ENCODE measurements around the gene EXOC6B.

EXOC6B gene

GRCh38 chr2:72289736-72290135, 536.1 kb downstream of the EXOC6B start:
- no peak for DNase-seq (ENCODE audit: low read depth in 2 of 2, low spot score in 1 of 2)

GRCh38 chr2:72289283-72289682, 536.5 kb downstream of the EXOC6B start:
- no peak for DNase-seq (ENCODE audit: low read depth in 2 of 2, low spot score in 1 of 2)

DNA sequence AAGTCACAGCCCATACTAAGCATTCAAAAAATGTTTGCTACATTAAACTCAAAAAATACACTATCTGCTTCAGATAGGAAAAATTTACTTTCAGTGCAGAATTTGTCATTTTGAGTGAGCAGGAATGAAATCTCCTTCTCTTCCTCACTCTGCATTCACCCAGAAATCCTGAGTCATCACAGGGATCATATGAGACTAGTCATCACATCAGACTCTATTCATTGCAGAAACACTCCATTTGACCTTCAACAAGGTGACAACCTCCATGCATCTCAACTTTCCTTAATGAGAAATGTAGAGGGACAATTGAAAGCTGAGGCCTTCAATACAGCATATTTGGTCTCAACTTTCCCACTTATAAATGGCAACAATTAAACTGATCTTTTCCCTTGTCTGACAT, 547.8 kb downstream of the EXOC6B start:
- no peak for DNase-seq (ENCODE audit: low read depth in 2 of 2, low spot score in 1 of 2)

DNA sequence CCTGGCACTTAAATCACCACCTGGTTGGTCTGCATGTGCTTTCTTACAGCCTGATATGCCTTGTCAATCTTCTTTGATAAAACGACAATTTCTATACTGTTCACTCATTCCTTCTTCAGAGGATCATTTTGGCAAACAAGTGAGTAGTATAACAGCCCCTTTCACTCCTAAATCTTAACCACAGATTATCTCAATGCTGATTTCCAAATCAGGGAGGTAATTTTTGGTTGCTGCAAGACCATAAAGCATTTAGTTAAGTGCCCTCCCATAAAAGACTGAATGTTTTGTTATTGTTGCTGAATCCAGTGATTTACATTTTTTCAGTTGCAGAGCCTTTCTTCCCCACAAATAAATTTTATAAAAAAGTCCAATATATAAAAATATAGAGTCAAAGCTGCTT, 549.0 kb downstream of the EXOC6B start:
- no peak for DNase-seq (ENCODE audit: low read depth in 2 of 2, low spot score in 1 of 2)

DNA sequence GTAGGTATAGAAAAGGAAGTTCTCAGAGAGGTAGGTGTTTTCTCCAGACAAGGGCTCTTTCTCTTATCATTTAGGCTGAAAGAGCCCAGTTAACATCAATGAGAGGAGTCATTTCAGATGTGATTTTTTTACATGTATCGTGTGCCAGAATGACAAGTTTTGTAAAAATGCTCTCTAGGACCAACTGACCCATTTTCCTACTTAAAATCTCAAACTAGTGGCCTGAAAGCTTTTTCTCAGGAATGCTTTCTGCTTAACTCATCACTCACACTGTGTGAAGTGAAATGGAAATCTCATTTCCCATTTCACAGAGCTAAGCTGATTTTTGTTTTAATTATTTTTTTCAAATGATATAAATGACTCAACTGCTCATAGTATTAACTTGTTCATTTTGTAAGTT, 549.5 kb downstream of the EXOC6B start:
- no peak for DNase-seq (ENCODE audit: low read depth in 2 of 2, low spot score in 1 of 2)

- DNase-seq (ENCODE audit: low read depth in 2 of 2, low spot score in 1 of 2), result no peak
These were observed 550.7 kb downstream of the EXOC6B start for GRCh38 chr2:72275084-72275483.

- no peak for DNase-seq (ENCODE audit: low read depth in 2 of 2, low spot score in 1 of 2)
These were observed 551.4 kb downstream of the EXOC6B start for GRCh38 chr2:72274380-72274797.

DNA sequence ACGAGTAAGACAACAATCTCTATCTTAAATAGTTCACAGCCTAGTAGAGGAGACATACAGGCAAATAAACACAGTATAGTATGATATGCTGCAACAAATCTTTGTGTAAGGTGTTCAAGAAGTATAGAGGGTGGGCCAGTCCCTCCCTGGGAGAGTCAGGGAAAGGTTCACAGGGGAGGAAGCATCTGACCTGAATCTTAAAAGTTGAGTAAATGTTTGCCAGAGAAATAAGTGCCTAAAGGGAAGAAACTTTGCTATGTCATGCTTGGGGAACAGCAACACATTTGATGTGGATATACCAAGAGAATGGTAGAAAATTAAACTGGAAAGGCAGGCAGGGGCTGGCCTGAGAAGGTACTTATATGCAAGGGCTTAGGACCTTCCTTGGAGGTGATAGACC, 552.4 kb downstream of the EXOC6B start:
- no peak for DNase-seq (ENCODE audit: low read depth in 2 of 2, low spot score in 1 of 2)

DNA sequence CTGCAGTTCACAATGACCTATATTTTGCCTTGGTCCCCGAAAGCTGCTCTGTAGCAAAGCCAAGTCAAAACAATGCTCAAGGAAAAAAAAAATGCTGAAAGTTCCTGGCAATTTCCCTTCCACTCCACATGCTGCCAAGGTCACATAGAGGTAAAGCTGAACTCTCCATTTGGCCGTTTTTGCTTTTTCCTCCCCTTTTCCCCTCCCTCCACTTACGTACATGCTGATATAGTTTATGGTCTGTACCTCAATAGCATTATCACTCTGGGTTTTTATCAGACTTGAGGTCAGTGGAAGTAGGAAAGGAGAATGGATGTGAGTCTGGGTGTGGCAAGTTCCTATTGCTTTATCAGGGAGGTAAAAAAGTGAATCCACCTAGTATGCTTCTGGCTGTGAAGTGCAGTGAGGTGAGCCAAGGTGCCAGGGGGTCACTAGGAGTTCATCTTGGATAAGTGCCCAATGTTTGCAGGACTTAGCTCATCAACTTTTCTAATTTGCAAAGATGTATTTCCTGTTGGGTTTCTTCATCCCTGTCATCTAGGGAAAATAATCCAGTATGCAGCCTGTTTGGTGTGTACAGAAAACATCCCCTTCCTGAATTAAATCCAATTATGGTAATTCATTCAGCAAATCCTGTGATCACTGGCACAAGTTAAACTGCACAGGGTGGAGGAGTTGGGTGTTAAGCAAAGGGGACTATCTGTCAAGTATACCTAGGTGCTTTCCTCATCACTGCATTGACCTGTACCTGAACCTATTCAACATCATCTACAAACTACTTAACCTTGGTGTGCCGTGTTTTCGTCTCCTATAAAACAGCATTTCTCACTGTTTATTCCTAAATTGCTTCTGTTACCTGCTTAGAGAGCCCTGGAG, 553.8 kb downstream of the EXOC6B start:
- no peak for DNase-seq (ENCODE audit: low read depth in 2 of 2, low spot score in 1 of 2)

DNA sequence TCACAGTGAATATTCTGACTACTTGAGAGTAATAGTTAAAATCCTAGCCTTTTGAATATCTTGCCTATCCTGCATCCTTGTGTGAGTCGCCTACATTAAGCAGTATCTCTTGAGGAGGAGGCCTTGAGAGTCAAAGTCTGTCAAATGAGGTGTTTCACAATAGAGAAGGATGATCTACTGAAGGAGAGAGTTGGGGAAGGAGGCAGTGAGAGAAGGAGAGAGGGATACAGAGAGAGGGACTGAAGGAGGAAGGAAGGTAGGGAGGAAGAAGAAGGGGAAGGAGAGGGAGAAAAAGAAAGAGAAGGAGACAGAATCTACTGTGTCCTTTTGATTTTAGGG, 554.6 kb downstream of the EXOC6B start:
- no peak for DNase-seq (ENCODE audit: low read depth in 2 of 2, low spot score in 1 of 2)

GRCh38 chr2:72270556-72271275, 555.1 kb downstream of the EXOC6B start:
- DNase-seq (ENCODE audit: low read depth in 2 of 2, low spot score in 1 of 2), result no peak

GRCh38 chr2:72263776-72264060, 562.1 kb downstream of the EXOC6B start:
- no peak for DNase-seq (ENCODE audit: low read depth in 2 of 2, low spot score in 1 of 2)

- no peak for DNase-seq (ENCODE audit: low read depth in 2 of 2, low spot score in 1 of 2)
These were observed 562.6 kb downstream of the EXOC6B start for GRCh38 chr2:72263043-72263775.

- DNase-seq (ENCODE audit: low read depth in 2 of 2, low spot score in 1 of 2), result no peak
These were observed 564.8 kb downstream of the EXOC6B start for GRCh38 chr2:72261076-72261475.

GRCh38 chr2:72255540-72255939, 570.3 kb downstream of the EXOC6B start:
- no peak for DNase-seq (ENCODE audit: low read depth in 2 of 2, low spot score in 1 of 2)

DNA sequence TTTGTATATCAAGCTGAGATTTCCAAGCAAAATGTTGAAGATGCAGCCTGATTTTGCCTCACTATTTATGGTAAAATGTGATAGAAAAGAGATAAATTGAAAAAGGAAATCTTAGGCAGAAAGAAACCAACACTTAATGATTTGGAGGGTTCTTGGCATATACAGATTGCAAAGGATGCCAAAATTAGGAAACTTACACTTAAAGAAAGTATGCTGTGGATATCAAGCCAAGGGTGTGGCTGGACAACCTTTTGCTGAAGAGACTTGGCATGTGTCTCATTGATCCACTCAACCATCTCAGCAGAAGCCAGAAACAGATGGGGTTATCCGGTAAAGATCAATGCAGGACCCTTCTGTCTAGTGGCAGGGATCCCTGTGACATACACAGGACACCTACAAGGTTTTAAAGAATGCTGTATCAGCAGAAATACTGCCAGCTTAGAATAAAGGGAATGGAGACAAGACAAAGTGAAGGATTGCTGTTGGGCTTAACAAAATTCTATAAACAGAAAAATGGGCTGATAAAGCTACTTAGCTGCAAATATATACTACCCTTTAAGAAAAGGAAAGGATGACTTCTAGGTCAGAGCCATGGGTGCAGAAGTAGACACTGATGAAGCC, 570.9 kb downstream of the EXOC6B start:
- no peak for DNase-seq (ENCODE audit: low read depth in 2 of 2, low spot score in 1 of 2)

DNA sequence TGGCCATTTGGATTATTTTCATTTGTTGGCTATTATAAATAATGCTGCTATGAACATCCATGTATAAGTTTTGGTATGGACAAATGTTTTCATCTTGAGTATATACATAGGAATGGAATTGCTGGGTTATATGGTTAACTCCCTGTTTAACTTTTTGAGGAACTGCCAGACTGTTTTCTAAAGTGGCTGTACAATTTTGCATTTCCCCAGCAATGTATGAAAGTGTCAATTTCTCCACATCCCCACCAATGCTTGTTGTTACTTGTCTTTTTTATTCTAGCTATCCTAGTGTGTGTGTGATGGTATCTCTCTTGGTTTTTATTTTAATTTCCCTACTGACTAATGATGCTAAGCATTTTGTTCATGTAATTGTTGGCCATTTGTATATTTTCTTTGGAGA, 587.5 kb downstream of the EXOC6B start:
- DNase-seq (ENCODE audit: low read depth in 2 of 2, low spot score in 1 of 2), result no peak

DNA sequence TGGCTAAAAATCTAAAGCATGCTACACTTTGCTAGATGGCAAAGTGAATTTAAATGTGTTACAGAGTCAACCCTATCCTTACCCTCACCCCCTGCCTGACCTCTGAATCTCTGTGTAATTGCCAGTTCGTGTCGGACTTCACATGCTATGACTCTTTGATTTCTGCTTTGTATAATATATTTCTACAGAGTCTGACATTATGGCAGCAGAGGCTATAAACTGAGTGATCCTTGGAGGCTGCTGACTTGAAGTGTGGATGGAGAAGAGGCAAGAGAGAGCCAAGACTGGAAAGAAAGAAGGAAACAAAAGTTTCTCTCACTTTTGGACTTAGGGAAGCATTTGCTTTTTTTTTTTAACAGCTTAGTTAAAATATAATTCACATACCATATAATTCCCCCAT, 588.3 kb downstream of the EXOC6B start:
- no peak for DNase-seq (ENCODE audit: low read depth in 2 of 2, low spot score in 1 of 2)

DNA sequence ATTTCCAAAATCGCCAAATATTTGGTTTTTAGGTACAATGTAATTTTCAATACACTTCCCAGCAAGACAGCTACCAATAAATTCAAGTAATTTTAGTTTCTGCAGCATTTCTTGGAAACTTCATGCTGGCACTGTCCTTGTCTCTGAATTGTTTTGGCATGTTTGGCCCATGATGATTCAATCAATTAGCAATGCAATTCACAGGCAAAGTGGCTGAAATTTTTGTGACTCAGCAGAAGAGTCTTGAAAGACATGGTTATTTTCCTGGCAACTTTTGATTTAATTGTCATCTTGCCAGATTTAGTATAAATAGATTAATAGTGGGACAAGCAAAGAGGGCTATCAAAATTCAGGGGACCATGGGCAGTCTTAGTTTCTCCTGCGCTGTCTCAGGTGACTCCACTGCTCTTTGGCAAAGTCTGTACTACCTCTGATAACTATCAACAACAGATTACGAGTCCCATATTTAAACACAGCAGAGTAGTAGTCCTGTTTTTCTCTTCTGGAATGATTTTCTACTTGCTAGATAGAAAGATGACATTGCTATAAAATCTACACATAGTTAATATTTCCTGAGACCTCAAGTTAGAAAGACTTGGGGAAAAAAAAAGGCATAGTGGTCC, 589.3 kb downstream of the EXOC6B start:
- no peak for DNase-seq (ENCODE audit: low read depth in 2 of 2, low spot score in 1 of 2)

GRCh38 chr2:72235497-72236415, 590.1 kb downstream of the EXOC6B start:
- DNase-seq (ENCODE audit: low read depth in 2 of 2, low spot score in 1 of 2), result no peak

All from stimulated activated CD8-positive, alpha-beta memory T cell treated with anti-CD3 and anti-CD28 coated beads, Interleukin-4, amount 100 ng/mL, for 1 hour (primary cell).